Karpas-422 (cell line): ENCODE data around the gene CD300C. TPM values are rescaled to one million over a fixed set of nuclear protein-coding genes. Genes with fewer than 3 reads are reported as not detected.
A peak's percentile ranks its signal among the peaks of the same experiment; 100 is the strongest.
"Not testable (repeated sequence)": the region's sequence is repeated elsewhere in the genome, so short reads cannot be mapped to it uniquely, and the experiment has no call there.

ENCODE experiments used
- DNase-seq: peaks from one replicate; pipeline ENCODE4 v3.0.0-alpha.2; 2015
- H2AFZ ChIP-seq: fragments of 200-600 bp; sonication (generic); 2 replicates; pipeline ENCODE4 v1.6.1; 2014; ENCODE audit warnings: antibody characterized with exemption, low read length, mixed read lengths
- H3K27ac ChIP-seq: fragments of 200-600 bp; sonication (generic); 2 replicates; pipeline ENCODE4 v1.5.1; 2014; ENCODE audit warnings: mild to moderate bottlenecking, low read length, moderate library complexity
- H3K27me3 ChIP-seq: fragments of 200-600 bp; sonication (generic); 2 replicates; pipeline ENCODE4 v1.6.1; 2014; ENCODE audit warnings: low read length, mixed read lengths
- H3K36me3 ChIP-seq: fragments of 200-600 bp; sonication (generic); 2 replicates; pipeline ENCODE4 v1.6.1; 2014; ENCODE audit warnings: low read length, mixed read lengths; ENCODE audit not compliant: insufficient read depth
- H3K4me1 ChIP-seq: fragments of 200-600 bp; sonication (generic); 2 replicates; pipeline ENCODE4 v1.6.1; 2014; ENCODE audit warnings: mild to moderate bottlenecking, low read length, mixed read lengths
- H3K4me2 ChIP-seq: fragments of 200-600 bp; sonication (generic); 2 replicates; pipeline ENCODE4 v1.6.1; 2014; ENCODE audit warnings: low read length, low read depth, mild to moderate bottlenecking; ENCODE audit not compliant: poor library complexity, severe bottlenecking
- H3K4me3 ChIP-seq: fragments of 200-600 bp; sonication (generic); 2 replicates; pipeline ENCODE4 v1.5.1; 2014; ENCODE audit warnings: mild to moderate bottlenecking, antibody characterized with exemption, low read length, mixed read lengths
- H3K79me2 ChIP-seq: fragments of 200-600 bp; sonication (generic); 2 replicates; pipeline ENCODE4 v1.6.1; 2014; ENCODE audit warnings: mild to moderate bottlenecking, low read length, mixed read lengths
- H3K9ac ChIP-seq: fragments of 200-600 bp; sonication (generic); 2 replicates; pipeline ENCODE4 v1.6.0; 2014; ENCODE audit warnings: low read length
- H3K9me2 ChIP-seq: fragments of 200-600 bp; sonication (generic), shearing (Covaris generic); replicated peaks from 2 replicates; pipeline ENCODE4 v1.6.0; 2014; ENCODE audit warnings: mild to moderate bottlenecking, low read length, moderate library complexity; ENCODE audit not compliant: insufficient read depth
- H3K9me3 ChIP-seq: fragments of 300-700, 200-600 bp; sonication (generic); 2 replicates; pipeline ENCODE4 v1.6.1; 2014; ENCODE audit warnings: low read length, mixed read lengths
- H4K20me1 ChIP-seq: fragments of 200-600 bp; sonication (generic); 2 replicates; pipeline ENCODE4 v1.6.1; 2014; ENCODE audit warnings: mild to moderate bottlenecking, antibody characterized with exemption, low read length, low read depth; ENCODE audit not compliant: insufficient read depth
- total RNA-seq: library from RNA; depleted of rRNA; stranded (reverse); fragments of >200 nt; shearing (Covaris generic); gene quantifications from 2 replicates; pipeline ENCODE4 v1.2.3, GENCODE V29; 2014; ENCODE audit warnings: low replicate concordance

The CD300C gene
- total RNA-seq, 1 experiment from 2014 or later = not detected

DNA sequence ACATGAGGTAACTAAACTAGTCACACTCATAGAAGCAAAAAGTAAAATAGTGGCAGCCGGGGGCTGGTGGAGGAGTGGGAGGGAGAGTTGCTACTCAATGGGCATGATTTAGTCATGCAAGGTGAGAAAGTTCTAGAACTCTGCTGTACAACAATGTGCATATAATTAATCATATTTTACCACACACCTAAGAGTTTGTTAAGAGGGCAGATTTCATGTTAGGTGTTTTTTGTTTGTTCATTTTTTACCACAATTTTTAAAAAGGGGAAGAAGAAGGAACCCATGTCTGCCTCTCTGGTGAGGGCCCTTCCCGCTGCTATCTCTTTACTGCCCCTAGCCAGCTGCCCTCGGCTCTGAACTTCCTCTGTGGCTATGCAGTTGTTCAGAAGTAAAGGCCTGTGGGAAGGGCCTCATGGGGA, 25.9 kb downstream of the CD300C start:
- no peaks in the 10 kb centered on the region for H4K20me1 ChIP-seq
- no peak overlapping the region for H2AFZ ChIP-seq
- H3K4me3 ChIP-seq = no peak overlapping the region
- no peaks in the 10 kb centered on the region for H3K36me3 ChIP-seq
- H3K27ac ChIP-seq = no peak overlapping the region
- H3K9ac ChIP-seq = no peak overlapping the region
- H3K9me2 ChIP-seq = no peaks in the 10 kb centered on the region
- DNase-seq = no peak
- no peaks in the 10 kb centered on the region; the same call in 1 of the 2 replicates for H3K27me3 ChIP-seq
- no peaks in the 10 kb centered on the region for H3K79me2 ChIP-seq
- 0 out of 2 replicates have a peak, but pooled peaks cover 2% of the 10 kb centered on the region for H3K9me3 ChIP-seq
- no peak overlapping the region for H3K4me2 ChIP-seq
- no peaks in the 10 kb centered on the region for H3K4me1 ChIP-seq

DNA sequence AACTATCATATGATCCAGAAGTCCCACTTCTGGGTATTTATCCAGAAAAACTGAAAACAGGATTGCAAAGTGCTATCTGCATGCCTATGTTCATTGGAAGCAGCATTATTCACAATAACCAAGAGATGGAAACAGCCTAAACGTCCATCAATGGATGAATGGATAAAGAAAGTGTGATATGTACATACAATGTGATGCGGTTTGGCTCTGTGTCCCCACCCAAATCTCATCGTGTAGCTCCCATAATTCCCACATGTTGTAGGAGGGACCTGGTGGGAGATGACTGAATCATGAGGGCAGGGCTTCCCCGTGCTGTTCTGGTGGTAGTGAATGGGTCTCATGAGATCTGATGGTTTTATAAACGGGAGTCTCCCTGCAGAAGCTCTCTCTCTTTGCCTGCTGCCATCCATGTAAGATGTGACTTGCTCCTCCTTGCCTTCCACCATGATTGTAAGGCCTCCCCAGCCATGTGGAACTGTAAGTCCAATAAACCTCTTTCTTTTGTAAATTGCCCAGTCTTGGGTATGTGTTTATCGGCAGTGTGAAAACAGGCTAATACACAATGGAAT, 27.4 kb downstream of the CD300C start:
- H3K27ac ChIP-seq, H4K20me1 ChIP-seq, H3K4me3 ChIP-seq, H3K27me3 ChIP-seq, H2AFZ ChIP-seq, H3K9ac ChIP-seq, H3K79me2 ChIP-seq, DNase-seq, H3K4me2 ChIP-seq, H3K9me2 ChIP-seq, H3K4me1 ChIP-seq, H3K36me3 ChIP-seq: not testable (repeated sequence)
- peaks cover 16% of the 10 kb centered on the region for H3K9me3 ChIP-seq

DNA sequence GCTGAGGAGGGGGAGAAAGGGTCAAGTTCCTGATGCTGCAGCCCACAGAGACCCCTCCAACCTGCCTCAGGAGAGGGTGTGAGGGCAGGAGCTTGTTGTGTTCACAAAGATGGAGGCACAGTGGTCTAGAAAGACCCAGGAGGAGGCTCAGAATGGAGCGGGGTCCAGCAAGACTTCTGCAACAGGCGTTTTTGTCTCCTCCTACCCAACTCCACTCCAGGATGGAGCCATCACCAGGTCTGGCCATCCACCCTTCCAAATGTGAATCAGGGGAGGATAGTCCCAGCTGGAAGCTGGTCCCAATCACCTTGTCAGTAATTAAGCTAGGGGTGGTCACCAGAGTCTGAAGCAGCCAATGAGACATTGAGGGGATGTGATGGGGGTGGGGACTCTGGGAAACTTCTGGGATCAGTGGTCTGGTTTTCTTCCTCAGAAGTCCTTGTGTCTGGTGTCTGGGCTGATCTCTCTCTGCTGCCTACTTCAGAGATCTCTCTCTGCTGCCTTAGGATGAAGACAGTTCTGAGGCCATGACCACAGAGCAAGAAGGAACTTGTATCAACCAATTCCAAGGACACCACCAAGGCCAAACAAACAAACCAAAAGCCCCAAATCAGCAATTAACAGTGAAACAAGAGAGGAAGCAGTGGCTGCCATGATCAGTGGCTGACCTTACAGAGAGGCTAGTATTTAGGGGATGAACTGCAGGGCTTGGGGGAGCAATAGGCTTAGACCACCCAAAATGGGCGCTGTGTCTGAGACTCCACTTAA, 29.2 kb downstream of the CD300C start:
- Histone ChIP-seq H3K9ac (no peak overlapping the region), H3K4me2 (no peak overlapping the region), H3K4me1 (no peaks in the 10 kb centered on the region), H3K79me2 (no peaks in the 10 kb centered on the region), H3K27ac (no peak overlapping the region), H3K36me3 (no peaks in the 10 kb centered on the region), H4K20me1 (no peaks in the 10 kb centered on the region), H3K9me3 (peaks cover 16% of the 10 kb centered on the region), H3K4me3 (no peak overlapping the region), H3K27me3 (no peaks in the 10 kb centered on the region; the same call in 1 of the 2 replicates), H3K9me2 (no peaks in the 10 kb centered on the region), H2AFZ (no peak overlapping the region)
- DNase-seq = no peak

DNA sequence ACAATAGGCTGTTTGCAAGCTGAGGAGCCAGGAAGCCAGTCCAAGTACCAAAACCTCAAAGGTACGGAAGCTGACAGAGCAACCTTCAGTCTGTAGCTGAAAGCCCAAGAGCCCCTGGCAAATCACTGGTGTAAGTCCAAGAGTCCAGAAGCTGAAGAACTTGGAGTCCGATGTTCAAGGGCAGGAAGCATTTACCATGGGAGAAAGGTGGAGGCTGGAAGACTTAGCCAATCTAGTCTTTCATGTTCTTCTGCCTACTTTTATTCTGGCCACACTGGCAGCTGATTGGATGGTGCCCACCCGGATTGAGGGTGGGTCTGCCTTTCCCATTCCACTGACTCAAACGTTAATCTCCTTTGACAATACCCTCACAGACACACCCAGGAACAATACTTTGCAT, 30.0 kb downstream of the CD300C start:
- Histone ChIP-seq H3K4me1 (no peaks in the 10 kb centered on the region), H3K9ac (no peak overlapping the region), H2AFZ (no peak overlapping the region), H3K4me2 (no peak overlapping the region), H3K79me2 (no peaks in the 10 kb centered on the region), H3K4me3 (no peak overlapping the region), H3K27me3 (no peaks in the 10 kb centered on the region; the same call in 1 of the 2 replicates), H3K27ac (no peak overlapping the region), H3K36me3 (no peaks in the 10 kb centered on the region), H4K20me1 (no peaks in the 10 kb centered on the region), H3K9me3 (peaks cover 16% of the 10 kb centered on the region), H3K9me2 (no peaks in the 10 kb centered on the region)
- no peak for DNase-seq

DNA sequence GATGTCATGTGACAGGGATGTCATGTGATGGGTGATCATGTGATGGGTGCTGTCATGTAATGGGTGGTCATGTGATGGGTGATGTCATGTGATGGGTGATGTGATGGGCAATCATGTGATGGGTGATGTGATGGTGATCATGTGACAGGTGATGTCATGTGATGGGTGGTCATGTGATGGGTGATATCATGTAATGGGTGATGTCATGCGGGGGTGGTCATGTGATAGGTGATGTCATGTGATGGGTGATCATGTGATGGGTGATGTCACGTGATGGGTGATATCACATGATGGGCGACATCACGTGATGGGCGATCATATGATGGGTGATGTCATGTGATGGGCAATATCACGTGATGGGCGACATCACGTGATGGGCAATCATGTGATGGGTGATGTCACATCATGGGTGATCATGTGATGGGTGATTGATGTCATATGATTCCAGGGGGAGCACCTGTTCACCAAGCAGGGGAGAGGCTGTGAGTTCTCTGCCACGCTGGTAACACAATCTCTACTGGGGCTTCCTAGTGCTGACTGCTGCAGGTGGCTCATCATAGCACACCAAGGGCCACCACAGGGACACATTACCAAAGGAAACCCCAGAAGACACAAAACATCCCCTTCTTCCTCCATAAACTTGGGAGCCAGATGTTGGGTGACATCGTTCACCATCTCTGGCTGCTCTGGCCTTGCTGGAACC, 31.1 kb downstream of the CD300C start:
- Histone ChIP-seq H3K4me1 (no peaks in the 10 kb centered on the region), H3K27ac (no peak overlapping the region), H3K36me3 (no peaks in the 10 kb centered on the region), H3K27me3 (no peaks in the 10 kb centered on the region; the same call in 1 of the 2 replicates), H4K20me1 (no peaks in the 10 kb centered on the region), H2AFZ (no peak overlapping the region), H3K4me3 (no peak overlapping the region), H3K79me2 (no peaks in the 10 kb centered on the region), H3K4me2 (no peak overlapping the region), H3K9me2 (no peaks in the 10 kb centered on the region), H3K9ac (no peak overlapping the region), H3K9me3 (peaks cover 16% of the 10 kb centered on the region)
- DNase-seq = no peak

DNA sequence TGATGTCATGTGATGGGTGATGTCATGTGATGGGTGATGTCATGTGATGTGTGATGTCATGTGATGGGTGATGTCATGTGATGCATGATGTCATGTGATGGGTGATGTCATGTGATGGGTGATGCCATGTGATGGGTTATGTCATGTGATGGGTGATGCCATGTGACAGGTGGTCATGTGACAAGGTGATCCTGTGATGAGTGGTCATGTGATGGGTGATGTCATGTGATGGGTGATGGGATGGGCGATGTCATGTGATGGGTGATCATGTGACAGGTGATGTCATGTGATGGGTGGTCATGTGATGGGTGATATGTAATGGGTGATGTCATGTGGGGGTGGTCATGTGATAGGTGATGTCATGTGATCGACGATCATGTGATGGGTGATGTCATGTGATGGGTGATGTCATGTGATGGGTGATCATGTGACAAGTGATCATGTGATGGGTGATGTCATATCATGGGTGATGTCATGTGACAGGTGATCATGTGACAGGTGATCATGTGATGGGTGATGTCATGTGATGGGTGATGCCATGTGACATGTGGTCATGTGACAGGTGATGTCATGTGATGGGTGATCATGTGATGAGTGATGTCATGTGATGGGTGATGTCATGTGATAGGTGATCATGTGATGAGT, 31.8 kb downstream of the CD300C start:
- no peak overlapping the region for H3K4me3 ChIP-seq
- H3K27ac ChIP-seq = no peak overlapping the region
- no peaks in the 10 kb centered on the region for H3K4me1 ChIP-seq
- H3K27me3 ChIP-seq = no peaks in the 10 kb centered on the region; the same call in 1 of the 2 replicates
- peak; percentile 74 for DNase-seq
- H3K9ac ChIP-seq = no peak overlapping the region
- no peaks in the 10 kb centered on the region for H4K20me1 ChIP-seq
- no peaks in the 10 kb centered on the region for H3K36me3 ChIP-seq
- no peak overlapping the region for H2AFZ ChIP-seq
- H3K79me2 ChIP-seq = no peaks in the 10 kb centered on the region
- H3K9me2 ChIP-seq = no peaks in the 10 kb centered on the region
- H3K9me3 ChIP-seq = peaks cover 16% of the 10 kb centered on the region
- no peak overlapping the region for H3K4me2 ChIP-seq

DNA sequence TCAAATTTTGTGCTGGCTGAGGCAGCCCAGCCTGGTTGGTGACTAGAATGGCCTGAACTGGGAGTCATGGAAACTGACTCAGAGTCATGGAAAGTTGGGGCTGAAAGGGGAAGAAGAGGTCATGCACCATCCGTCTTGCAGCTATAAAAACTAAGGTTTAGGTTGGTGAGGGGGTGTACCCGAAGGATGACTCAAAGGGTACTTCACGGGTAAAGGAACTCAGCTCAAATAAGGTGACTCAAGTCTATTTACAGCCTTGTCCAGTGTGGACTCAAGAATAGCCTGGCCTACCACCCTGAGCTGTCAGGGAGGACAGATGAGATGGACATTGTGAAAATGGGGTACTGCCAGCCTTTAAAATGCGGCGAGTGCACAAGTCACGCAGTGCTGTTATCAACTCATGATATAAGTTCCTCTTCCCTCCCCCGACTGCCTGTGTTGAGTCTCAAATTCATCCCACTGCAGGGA, 33.3 kb downstream of the CD300C start:
- Histone ChIP-seq H3K27me3 (no peaks in the 10 kb centered on the region; the same call in 1 of the 2 replicates), H3K4me2 (no peak overlapping the region), H3K9me3 (peaks cover 16% of the 10 kb centered on the region), H3K79me2 (no peaks in the 10 kb centered on the region), H3K9me2 (no peaks in the 10 kb centered on the region), H3K4me3 (no peak overlapping the region), H3K36me3 (no peaks in the 10 kb centered on the region), H3K27ac (no peak overlapping the region), H3K4me1 (no peaks in the 10 kb centered on the region), H4K20me1 (no peaks in the 10 kb centered on the region), H3K9ac (no peak overlapping the region), H2AFZ (no peak overlapping the region)
- no peak for DNase-seq

DNA sequence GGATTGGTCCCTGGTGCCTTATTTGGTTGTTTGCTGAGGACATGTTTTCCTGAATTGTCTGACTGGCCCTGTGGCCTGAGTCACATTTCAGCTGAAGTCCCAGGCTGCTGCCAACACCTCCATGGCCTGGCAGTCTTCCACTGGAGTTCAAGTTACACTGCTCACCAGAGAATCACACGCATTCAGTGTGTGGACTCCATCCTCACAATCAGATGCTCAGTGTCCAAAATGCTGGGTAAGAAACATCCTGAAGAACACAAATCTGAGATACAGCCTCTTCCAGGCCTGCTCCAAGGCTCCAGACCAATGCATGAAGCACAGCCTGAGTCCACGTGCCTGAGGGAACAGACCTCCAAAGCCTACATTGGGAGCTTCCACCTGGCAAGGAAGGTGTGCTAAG, 33.9 kb downstream of the CD300C start:
- no peak for DNase-seq
- no peaks in the 10 kb centered on the region for H4K20me1 ChIP-seq
- no peak overlapping the region for H3K9ac ChIP-seq
- H3K36me3 ChIP-seq = no peaks in the 10 kb centered on the region
- no peaks in the 10 kb centered on the region for H3K79me2 ChIP-seq
- H3K4me3 ChIP-seq = no peak overlapping the region
- peaks cover 16% of the 10 kb centered on the region for H3K9me3 ChIP-seq
- H2AFZ ChIP-seq = no peak overlapping the region
- no peak overlapping the region for H3K4me2 ChIP-seq
- no peak overlapping the region for H3K27ac ChIP-seq
- H3K9me2 ChIP-seq = no peaks in the 10 kb centered on the region
- H3K27me3 ChIP-seq = no peaks in the 10 kb centered on the region; the same call in 1 of the 2 replicates
- no peaks in the 10 kb centered on the region for H3K4me1 ChIP-seq
